ENCODE measurements around the gene CCDC106. TPM values are rescaled to one million over a fixed set of nuclear protein-coding genes. Genes with fewer than 3 reads are reported as not detected.

The CCDC106 gene
- total and polyA plus RNA-seq, 7 donors, result 5.5 to 22.9 (median 16.6) TPM

DNA sequence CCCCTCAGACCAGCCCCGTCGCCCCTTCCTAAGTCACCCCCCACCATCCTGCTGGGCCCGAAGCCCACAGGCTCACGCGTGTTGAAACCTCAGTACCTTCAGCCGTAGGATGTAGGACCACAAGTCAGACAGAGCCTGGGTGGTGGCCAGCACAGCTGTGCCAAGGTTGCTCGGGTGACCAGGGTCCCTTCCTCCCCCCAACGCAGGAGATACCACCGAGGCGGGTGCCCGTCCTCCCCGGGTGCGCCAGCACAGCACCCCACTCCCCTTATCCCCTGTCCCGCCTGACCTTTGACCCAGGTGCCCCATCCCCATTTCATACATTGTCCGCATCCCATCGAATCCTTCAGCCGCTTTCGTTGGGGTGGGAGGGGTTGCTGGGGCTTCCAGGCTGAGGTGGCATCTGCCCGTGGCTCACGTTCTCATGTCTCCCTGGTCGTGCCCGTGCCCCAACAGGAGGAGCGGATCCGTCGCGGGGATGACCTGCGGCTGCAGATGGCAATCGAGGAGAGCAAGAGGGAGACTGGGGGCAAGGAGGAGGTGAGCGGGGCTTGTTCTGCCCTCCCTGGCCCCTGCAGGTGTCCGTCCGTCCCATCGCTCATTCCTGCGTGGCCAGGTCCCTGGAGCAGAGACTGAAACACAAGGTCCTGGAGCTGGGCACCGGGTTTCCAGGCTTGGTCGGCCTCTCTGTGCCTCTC, 41.5 kb downstream of the CCDC106 start:
- Histone ChIP-seq H3K27ac (no peak overlapping the region), H3K4me3 (no peak overlapping the region), H3K4me1 (peaks cover 0 to 7% (median 0%) of the 10 kb centered on the region in 4 donors), H3K9me3 (no peaks in the 10 kb centered on the region), H3K27me3 (no peaks in the 10 kb centered on the region), H3K36me3 (peaks cover 36 to 96% (median 63%) of the 10 kb centered on the region in 4 donors)
- DNase-seq, result peak; percentile 56
- intact Hi-C loops (cut with DNase I), result no loop called here
- no peak for TF ChIP-seq POLR2AphosphoS5 (IDR thresholded peaks at IDR 0.05)
- TF ChIP-seq, protein P1, sequence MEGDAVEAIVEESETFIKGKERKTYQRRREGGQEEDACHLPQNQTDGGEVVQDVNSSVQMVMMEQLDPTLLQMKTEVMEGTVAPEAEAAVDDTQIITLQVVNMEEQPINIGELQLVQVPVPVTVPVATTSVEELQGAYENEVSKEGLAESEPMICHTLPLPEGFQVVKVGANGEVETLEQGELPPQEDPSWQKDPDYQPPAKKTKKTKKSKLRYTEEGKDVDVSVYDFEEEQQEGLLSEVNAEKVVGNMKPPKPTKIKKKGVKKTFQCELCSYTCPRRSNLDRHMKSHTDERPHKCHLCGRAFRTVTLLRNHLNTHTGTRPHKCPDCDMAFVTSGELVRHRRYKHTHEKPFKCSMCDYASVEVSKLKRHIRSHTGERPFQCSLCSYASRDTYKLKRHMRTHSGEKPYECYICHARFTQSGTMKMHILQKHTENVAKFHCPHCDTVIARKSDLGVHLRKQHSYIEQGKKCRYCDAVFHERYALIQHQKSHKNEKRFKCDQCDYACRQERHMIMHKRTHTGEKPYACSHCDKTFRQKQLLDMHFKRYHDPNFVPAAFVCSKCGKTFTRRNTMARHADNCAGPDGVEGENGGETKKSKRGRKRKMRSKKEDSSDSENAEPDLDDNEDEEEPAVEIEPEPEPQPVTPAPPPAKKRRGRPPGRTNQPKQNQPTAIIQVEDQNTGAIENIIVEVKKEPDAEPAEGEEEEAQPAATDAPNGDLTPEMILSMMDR (IDR thresholded peaks at IDR 0.05), result no peak
- TF ChIP-seq POLR2A (IDR thresholded peaks at IDR 0.05), result no peak
- no peak for TF ChIP-seq EP300 (IDR thresholded peaks at IDR 0.05)
- 75 to 92% methylated on average over 35 of the region's 35 CpGs for WGBS, 2 donors

DNA sequence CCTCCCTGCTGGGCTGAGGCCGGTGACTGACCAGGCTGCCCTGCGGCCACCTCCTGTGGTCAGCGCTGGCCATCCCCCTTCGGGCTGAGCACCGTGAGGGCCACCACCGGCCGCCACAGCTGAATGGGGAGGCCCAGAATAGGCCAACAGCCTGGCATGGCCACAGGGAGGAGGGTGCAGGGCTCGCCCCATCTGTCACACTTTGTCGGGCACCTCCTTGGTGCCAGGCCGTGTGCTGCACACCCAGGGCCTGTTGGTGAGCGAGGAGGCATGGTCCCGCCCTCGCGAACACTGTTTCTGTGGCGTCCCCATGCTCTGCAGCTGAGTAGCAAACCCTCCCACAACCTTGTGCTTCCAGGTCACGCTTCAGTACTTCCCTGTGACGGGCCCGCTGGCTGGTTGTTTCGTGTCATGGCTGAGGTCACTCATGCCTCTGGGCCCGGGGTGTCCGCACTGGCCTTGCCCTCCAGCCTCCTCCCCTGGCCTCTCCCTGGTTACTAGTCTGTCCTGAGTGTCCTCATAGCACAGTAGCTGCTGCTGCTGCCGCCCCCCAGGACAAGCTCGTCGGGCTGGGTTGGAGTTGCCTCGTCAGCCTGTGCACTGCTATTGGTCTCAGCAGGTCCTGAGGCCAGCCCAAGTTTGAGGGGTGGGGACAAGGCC, 42.2 kb downstream of the CCDC106 start:
- Histone ChIP-seq H3K27me3 (no peaks in the 10 kb centered on the region), H3K27ac (no peak overlapping the region), H3K36me3 (peaks cover 42 to 98% (median 64%) of the 10 kb centered on the region in 4 donors), H3K4me1 (peaks cover 0 to 7% (median 0%) of the 10 kb centered on the region in 4 donors), H3K9me3 (no peaks in the 10 kb centered on the region), H3K4me3 (no peak overlapping the region)
- TF ChIP-seq, protein P1 (IDR thresholded peaks at IDR 0.05), result no peak
- TF ChIP-seq EP300 (IDR thresholded peaks at IDR 0.05), result no peak
- no peak for TF ChIP-seq POLR2A (IDR thresholded peaks at IDR 0.05)
- TF ChIP-seq POLR2AphosphoS5 (IDR thresholded peaks at IDR 0.05), result no peak
- intact Hi-C loops (cut with DNase I), result no loop called here
- WGBS, 2 donors, result 93 to 96% methylated on average over 25 of the region's 25 CpGs
- DNase-seq, result peak; percentile 58

DNA sequence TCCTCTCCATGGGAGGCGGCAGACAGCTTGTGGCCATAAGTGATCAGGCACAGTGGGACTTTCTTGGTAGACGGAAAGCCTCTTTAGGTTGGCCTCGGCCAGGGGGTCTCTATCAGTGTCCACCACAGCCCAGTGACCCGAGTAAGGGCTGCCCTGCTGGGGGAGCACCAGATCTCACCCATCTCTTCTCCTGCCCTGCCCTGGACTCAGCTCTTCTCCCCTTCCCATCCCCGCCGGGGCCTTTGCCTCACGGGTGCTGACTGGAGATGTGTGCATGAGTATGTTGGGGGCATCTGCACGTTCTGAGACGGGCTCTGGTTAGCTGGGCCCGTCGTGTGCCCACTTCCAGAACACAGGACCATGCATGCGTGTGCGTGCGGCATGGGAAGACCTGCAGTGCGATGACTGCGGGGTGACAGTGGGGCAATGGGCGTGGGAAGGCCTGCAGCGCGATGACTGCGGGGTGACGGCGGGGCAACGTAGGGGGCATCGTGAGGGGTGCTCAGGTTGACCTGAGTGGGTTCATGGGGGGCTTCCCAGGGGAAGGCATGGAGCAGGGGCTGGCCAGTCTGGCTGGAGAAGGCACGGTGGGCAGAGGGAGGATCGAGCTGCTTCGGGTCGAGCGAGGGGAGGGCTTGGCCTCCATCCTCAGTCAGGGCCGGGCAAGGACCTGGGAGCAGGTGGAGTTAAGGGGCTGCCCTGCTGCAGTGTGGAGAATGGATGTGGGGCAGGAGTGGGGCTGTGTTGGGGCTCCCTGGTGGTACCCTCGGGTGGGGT, 42.9 kb downstream of the CCDC106 start:
- intact Hi-C loops (cut with DNase I), result no loop called here
- H3K36me3 ChIP-seq, result peaks cover 36 to 98% (median 61%) of the 10 kb centered on the region in 4 donors
- WGBS, 2 donors, result 93 to 94% methylated on average over 31 of the region's 31 CpGs
- DNase-seq, result peak; percentile 56
- no peaks in the 10 kb centered on the region for H3K9me3 ChIP-seq
- no peak overlapping the region for H3K4me3 ChIP-seq
- no peaks in the 10 kb centered on the region for H3K27me3 ChIP-seq
- H3K4me1 ChIP-seq, result peaks cover 0 to under 1% (median 0%) of the 10 kb centered on the region in 4 donors
- TF ChIP-seq POLR2AphosphoS5 (IDR thresholded peaks at IDR 0.05), result no peak
- TF ChIP-seq, protein P1 (IDR thresholded peaks at IDR 0.05), result no peak
- H3K27ac ChIP-seq, result no peak overlapping the region

DNA sequence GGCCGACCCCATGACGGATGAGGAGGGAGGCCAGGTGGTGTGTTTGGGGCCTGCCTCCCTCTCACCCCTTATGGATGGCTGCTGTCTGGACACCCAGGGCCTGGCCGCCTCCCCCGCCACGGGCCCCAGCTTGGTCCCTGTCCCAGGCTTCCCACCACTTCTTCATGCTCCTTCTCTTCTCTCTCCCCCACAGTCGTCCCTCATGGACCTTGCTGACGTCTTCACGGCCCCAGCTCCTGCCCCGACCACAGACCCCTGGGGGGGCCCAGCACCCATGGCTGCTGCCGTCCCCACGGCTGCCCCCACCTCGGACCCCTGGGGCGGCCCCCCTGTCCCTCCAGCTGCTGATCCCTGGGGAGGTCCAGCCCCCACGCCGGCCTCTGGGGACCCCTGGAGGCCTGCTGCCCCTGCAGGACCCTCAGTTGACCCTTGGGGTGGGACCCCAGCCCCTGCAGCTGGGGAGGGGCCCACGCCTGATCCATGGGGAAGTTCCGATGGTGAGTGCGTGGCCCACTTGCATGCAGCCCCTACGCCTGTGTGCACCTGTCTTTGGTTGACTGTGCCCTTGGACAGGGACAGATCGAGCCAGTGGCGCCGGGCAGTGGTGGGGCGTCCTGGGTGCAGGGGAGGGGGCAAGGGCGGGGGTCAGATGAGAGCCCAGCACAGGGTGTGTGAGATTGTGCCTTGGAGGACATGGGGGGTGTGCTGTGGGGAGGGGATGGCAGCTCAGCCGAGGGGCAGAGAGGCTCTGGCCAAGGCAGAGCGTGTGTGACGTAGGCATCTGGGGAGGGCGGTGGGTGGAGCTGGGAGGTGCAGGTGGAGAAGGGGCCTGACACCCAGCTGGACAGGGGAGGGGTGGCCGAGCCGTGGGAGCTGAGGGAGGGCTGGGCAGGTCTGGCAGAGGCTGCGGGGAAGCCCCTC, 43.8 kb downstream of the CCDC106 start:
- intact Hi-C loops (cut with DNase I), result no loop called here
- H3K27ac ChIP-seq, result no peak overlapping the region
- no peak overlapping the region for H3K4me3 ChIP-seq
- H3K27me3 ChIP-seq, result no peaks in the 10 kb centered on the region
- peaks cover 36 to 98% (median 60%) of the 10 kb centered on the region in 4 donors for H3K36me3 ChIP-seq
- H3K9me3 ChIP-seq, result no peaks in the 10 kb centered on the region
- TF ChIP-seq POLR2A (IDR thresholded peaks at IDR 0.05) (no peak), EP300 (IDR thresholded peaks at IDR 0.05) (no peak)
- TF ChIP-seq, protein P1 (IDR thresholded peaks at IDR 0.05), result no peak
- no peaks in the 10 kb centered on the region for H3K4me1 ChIP-seq
- DNase-seq, result peak; percentile 56
- 92 to 94% methylated on average over 31 of the region's 31 CpGs for WGBS, 2 donors
